Activated T-cell treated with anti-CD3 and anti-CD28 coated beads for 24 hours (primary cell): ENCODE results near the gene LRP1.

Experiments
- DNase-seq: peaks from one replicate; pipeline ENCODE4 v3.0.0-alpha.2; 2020; ENCODE audit warnings: low read depth

LRP1 gene

DNA sequence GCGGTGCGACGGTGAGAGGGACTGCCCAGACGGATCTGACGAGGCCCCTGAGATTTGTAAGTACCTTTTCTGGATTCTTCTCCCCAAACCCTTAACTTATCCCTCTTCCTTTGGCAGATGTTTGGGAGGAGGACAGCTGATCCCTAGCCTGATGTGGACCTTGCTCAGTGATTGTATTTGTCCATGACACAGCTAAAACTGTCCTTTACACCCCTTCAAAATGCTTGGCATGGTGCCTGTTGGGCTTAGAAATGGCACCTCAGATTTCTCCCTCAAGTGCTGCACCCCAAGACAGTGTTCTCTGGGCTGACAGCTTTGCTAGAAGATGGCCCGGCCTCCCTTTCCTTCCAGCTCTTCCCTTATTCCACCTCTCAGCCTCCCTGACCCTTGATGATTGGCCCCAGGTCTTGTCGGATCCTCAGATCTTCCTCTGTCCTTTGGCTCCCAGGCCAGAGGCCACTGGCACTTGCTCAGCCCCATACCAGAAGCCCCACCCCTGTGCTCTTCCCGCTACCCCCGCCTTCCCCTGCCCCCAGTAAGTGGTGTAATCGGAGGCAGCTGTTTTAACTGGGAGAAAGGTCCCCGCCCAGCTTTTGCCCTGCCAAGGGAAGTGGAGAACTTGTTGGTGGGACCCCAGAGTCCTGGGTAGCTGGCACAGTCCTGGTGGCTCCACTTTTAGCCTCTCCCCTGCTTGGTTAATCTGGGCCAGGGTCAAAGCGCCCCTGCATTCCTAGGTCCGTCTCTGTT, 10.4 kb downstream of the LRP1 start:
- no peak for DNase-seq

DNA sequence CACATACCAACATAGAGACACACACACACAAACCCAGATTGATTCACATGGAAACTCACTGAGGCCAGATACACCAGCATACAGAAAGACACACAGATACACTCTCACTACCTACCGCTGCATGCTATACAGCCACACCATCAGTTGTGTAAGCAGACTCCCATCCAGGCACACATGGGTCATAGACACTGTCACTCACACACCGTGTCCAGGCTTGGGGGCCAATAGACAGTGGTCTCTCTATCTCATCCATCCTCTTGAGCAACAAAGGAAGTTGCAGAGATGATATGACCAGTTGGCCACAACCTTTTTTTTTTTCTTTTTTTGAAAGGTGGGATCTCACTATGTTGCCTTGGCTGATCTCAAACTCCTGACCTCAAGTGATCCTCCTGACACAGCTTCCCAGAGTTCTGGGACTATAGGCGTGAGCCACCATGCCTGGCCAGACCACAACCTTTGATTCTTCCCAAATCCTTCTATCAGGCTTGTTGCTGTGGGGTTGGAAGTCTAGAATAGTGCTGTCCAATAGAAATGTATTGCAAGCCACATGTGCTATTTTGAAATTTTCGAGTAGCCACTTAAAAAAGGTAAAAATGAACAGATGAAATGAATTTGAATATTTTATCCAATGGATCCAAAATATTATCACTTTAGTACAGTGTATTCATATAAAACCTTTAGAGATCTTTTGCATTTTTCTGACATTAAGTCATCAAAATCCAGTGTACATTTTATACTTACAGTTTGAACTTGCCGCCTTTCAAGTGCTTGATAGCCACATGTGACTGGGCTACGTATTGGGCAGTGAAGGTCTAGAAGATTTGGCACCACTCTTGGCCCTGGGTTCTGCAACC, 11.7 kb downstream of the LRP1 start:
- no peak for DNase-seq

GRCh38 chr12:57141249-57141648, 13.0 kb downstream of the LRP1 start:
- no peak for DNase-seq

GRCh38 chr12:57142121-57142520, 13.8 kb downstream of the LRP1 start:
- no peak for DNase-seq

- DNase-seq: no peak
Measured at GRCh38 chr12:57142727-57143126, 14.4 kb downstream of the LRP1 start.

- no peak for DNase-seq
Measured at GRCh38 chr12:57143454-57143853, 15.2 kb downstream of the LRP1 start.

GRCh38 chr12:57145460-57146059, 17.3 kb downstream of the LRP1 start:
- no peak for DNase-seq

DNA sequence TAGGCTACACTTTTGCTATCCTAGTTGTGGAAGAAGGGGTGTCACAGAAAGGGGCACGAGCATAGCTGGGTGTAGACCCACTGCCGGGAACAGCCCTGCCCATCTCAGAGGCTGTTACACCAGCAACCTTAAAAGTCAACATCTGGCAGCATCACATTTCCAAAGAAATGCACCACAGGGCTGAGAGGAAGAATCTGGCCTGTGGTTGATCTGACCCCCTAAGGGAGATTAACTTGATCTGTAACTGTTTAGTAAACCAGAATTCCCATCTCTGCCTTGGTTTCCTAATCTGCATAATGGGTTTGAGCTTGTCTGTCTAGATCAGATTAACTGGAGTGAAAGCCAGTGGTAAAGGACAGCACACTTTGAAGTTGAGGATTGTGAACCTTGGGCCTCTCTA, 17.8 kb downstream of the LRP1 start:
- no peak for DNase-seq

DNA sequence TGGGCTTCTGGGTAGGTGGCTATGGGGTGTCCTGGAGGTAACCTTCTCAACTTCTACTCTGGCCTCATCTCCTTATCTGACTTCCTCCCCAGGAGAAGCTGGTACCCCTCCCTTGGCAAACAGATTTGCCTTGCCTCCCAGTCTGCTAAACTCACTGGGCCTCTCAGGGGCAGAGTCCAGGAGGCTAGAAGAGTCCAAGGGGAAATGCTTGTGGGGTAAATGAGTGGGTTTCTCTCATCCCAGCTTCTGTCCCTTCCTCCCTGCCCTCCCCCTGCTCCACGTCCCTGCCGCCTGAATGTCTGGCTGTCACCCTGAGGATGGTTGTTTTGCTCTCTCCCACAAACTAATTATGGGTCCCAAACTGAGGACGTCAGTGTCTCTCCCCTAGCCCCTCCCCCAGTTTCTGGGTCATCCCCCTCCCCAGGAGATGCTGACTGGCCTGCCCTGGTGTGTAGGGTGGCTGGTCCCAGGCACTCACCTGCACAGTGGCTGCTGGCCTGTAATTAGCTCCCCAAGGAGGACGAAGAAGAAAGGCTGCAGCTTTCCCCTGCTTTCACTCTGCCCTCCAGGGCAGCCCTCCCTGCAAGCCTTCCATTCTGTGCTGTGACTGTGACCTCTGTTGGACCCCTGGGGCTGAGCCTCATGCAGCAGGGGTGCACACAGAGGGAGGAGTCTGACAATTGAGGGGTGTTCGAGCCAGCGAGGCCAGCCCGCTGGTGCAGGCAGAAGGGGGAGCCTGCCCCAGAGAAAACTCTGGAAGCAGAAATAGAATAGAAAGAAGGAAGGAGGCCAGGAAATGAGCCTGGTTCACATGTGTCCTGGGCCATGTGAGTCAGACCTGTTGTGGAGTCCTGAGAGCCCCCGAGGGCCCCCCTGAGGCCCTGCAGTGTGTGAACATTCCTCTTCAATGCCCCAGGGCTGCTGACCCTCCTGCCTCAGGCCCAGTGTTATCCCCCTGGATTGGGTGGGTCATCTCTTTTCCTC, 19.0 kb downstream of the LRP1 start, which contains the start of gene LRP1-AS:
TSS of gene LRP1-AS (minus strand) at position 659 of the 984 bp plus-strand sequence.
- no peak for DNase-seq

- DNase-seq: no peak
Measured at GRCh38 chr12:57148469-57149244, 20.4 kb downstream of the LRP1 start.

DNA sequence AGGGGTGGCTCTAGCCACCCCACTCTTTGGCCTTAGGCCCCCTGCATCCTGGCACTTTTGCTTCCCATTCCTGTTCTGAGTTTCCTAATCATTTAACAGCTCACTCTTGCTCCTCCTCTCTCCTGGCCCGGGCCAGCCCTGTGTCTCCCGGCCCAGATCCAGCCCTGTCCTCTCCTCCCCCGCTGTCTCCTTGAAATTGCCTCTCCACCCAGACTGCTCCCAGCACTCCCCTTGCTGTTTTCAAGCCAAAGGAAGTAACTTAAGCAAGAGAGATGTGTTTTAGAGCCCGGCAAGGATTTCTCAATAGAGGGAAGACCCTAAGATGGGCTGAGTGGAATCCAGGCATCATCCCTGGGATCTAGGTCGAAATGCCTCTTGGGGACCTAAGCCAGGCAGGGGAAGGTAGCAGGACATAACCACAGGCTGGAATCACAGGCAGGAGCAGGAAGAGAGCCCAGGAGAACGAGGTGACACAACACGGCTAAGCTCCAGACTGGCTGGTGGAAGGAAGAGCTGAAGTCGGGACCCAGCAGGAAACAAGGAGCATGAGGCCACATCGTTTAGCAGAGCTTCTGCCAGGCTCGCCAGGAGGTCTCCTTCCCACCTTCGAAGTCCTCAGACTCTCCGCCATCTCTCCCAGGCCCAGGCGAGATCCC, 21.1 kb downstream of the LRP1 start:
- DNase-seq: no peak

DNA sequence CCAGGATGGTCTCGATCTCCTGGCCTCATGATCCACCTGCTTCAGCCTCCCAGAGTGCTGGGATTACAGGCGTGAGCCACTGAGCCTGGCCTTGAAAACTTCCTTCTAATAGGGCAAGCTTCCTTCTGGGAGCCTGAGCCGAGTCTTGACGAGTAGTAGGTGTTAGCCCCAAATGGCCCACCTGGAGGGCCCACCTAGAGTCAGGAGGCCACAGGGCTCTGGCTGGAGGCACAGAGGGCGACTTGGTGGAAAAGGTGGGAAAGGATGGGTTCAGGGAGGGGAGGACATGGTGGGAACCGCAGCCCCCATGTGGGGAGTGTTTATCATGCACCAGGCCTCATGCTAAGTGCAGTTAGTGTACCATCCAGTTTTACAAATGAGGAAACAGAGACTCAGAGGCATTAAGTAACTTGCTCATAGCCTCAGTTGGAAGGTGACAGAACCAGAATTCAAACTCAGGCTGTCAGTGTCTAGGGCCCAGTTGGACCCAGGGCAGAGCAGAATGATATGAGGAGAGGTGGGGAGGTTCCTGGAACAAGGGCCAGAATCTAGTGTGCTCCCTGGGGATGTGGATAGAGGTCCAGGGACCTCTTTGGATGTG, 22.2 kb downstream of the LRP1 start:
- DNase-seq: no peak

- DNase-seq: no peak
Measured at GRCh38 chr12:57151741-57152630, 23.7 kb downstream of the LRP1 start.

GRCh38 chr12:57152639-57153038, 24.4 kb downstream of the LRP1 start:
- DNase-seq: no peak

DNA sequence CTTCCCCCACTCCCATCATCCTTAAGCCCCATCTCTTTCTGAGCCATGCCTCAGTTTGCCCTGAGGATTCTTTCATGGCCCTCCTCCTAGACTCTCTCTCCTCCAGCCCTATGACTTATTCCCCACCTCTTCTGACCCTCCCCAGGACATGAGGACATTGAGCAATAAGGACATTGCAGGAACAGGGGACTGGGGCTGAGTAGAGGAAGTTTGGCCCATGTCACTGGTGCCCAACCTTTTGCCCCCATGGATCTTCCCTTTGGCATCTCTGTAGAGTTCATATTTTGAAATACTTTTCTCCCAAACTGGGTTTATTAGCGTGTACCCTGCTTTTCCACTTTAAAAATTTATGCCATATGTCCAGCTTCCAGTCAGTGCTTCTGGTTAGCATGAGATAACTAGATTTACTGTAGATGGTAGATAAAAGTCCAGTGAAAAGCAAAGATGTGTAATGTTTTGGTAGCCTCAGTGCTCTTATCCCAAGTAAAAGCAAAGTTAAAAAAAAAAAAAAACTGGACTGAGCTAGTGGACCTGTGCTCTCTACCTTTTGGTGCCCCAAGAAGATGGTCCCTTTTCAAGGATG, 25.2 kb downstream of the LRP1 start:
- no peak for DNase-seq

GRCh38 chr12:57154076-57154475, 25.8 kb downstream of the LRP1 start:
- no peak for DNase-seq

GRCh38 chr12:57154804-57155434, 26.6 kb downstream of the LRP1 start:
- no peak for DNase-seq
